BJ (cell line): ENCODE measurements around the gene FOXK2. TPM values are rescaled to one million over a fixed set of nuclear protein-coding genes. Genes with fewer than 3 reads are reported as not detected.

Source experiments
- CTCF ChIA-PET: fragments of 350-600 bp; formaldehyde crosslinking; extraction: SDS; loops from one replicate; lab custom pipeline; 2021; ENCODE audit warnings: antibody characterized with exemption, inconsistent platforms; lab: Yijun Ruan, JAX
- POLR2A ChIA-PET: fragments of 300-600 bp; sonication (Branson Sonifier 250); formaldehyde crosslinking; extraction: SDS; loops from one replicate; lab custom pipeline; 2021; ENCODE audit warnings: antibody characterized with exemption; lab: Charles Lee
- DNase-seq: peaks from one replicate; pipeline ENCODE4 v3.0.0-alpha.2; 2011; ENCODE audit warnings: low read depth
- H3K27me3 ChIP-seq: 2 replicates; pipeline ENCODE4 v1.6.0; 2011; ENCODE audit warnings: low read length; ENCODE audit not compliant: control insufficient read depth, insufficient read depth
- H3K36me3 ChIP-seq: 2 replicates; pipeline ENCODE4 v1.5.1; 2011; ENCODE audit warnings: low read length; ENCODE audit not compliant: control insufficient read depth, insufficient read depth
- H3K4me3 ChIP-seq: 2 replicates; pipeline ENCODE4 v1.5.1; 2011; ENCODE audit warnings: low read depth, mild to moderate bottlenecking, control low read depth, low read length
- polyA minus RNA-seq: library from RNA; depleted of rRNA, polyadenylated mRNA; stranded (reverse); fragments of >200 nt; gene quantifications from 2 replicates; pipeline ENCODE4 v1.2.3, GENCODE V29; 2011; rRNA and poly(A)+ RNA removed
- polyA plus RNA-seq: library from polyadenylated mRNA; depleted of rRNA; stranded (reverse); fragments of >200 nt; gene quantifications from 2 replicates; pipeline ENCODE4 v1.2.3, GENCODE V29; 2011; rRNA removed
- TF ChIP-seq, protein P1 (sequence below): IDR thresholded peaks from 2 replicates; pipeline ENCODE4 v1.5.1; 2011; ENCODE audit warnings: low read depth, mild to moderate bottlenecking, control low read depth, inconsistent platforms, low read length, moderate library complexity; ENCODE audit not compliant: insufficient read depth

FOXK2 gene
- polyA plus RNA-seq: 19.2 and 19.9 TPM in 2 replicates
- polyA minus RNA-seq: 33.3 and 67.6 TPM in 2 replicates

DNA sequence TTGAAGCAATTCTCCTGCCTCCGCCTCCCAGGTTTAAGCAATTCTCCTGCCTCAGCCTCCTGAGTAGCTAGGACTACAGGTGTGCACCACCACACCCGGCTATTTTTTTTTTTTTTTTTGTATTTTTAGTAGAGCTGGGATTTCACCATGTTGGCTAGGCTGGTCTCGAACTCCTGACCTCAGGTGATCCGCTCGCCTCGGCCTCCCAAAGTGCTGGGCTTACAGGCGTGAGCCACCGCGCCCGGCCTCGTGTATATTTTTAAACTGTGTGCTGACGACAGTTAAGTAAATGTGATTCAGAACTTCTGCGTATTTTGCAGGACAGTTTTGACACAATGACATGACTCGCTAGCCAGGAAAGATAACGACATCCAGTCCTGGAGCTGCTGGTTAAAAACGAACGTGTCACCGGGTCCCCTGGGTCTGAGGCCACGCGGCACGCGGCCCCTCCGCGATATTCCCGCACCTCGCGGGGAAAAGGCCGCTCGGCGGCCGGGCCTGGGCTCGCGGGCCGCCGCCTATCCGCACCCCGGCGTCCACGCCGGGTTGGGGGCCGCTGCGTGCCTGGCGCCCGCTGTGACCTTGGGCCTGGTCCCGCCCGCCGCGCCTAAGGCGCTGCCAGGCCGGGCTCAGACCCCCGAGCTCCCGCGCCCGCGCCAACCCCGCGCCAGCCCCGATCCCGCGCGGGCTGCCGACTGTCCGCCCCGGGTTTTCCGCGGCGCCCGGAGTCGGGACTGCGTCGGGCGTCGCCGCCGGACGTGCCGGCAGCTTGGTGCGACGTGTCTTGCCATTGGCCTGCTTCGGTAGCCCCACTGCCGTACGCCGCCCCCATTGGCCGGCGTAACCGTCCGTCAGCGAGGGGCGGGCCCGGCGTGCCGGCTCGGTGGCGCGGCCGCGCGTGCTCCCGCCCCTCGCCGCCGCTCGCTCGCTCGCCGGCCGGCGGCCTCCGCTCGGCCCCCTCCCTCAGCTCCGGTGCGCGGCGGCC lies at the start of gene FOXK2:
Gene FOXK2 (plus strand): TSS at position 907 of the 985 bp plus-strand sequence. CDS start 157 bp downstream, outside the sequence.
- no peaks in the 10 kb centered on the region for H3K27me3 ChIP-seq
- CTCF ChIA-PET: interaction anchor here (0.8 to 1.1 kb wide), 3 partner anchors 28 to 180 kb away, joined by 3 to 4 read pairs (median 3); no protein-coding TSS in a partner anchor
- H3K36me3 ChIP-seq: no peaks in the 10 kb centered on the region
- no peak for DNase-seq
- POLR2A ChIA-PET: no interaction called here
- TF ChIP-seq, protein P1, sequence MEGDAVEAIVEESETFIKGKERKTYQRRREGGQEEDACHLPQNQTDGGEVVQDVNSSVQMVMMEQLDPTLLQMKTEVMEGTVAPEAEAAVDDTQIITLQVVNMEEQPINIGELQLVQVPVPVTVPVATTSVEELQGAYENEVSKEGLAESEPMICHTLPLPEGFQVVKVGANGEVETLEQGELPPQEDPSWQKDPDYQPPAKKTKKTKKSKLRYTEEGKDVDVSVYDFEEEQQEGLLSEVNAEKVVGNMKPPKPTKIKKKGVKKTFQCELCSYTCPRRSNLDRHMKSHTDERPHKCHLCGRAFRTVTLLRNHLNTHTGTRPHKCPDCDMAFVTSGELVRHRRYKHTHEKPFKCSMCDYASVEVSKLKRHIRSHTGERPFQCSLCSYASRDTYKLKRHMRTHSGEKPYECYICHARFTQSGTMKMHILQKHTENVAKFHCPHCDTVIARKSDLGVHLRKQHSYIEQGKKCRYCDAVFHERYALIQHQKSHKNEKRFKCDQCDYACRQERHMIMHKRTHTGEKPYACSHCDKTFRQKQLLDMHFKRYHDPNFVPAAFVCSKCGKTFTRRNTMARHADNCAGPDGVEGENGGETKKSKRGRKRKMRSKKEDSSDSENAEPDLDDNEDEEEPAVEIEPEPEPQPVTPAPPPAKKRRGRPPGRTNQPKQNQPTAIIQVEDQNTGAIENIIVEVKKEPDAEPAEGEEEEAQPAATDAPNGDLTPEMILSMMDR: no peak
- H3K4me3 ChIP-seq: peak within 1 kb of the TSS; percentile 85

DNA sequence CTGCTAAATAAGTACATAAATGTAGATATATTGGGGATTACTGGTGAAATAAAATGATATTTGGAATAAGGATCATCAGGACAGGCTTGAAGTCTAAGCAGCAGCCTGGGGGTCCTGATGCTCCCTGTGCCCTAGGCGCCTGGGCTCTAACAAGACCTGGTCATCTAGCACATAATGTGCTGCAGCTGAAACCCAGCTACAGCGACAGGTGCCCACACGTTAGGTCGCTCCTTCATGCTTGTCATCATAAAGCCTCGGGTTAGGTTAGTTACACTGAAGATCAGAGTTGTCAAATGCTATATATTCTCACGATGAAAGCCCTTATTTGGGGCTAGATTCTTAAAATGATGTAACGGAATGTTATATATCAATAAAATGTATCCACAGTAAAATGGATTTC lies 49.5 kb upstream of the FOXK2 start:
- ChIA-PET POLR2A (no interaction called here), CTCF (no interaction called here)
- Histone ChIP-seq H3K36me3 (peaks cover 25% of the 10 kb centered on the region), H3K27me3 (no peaks in the 10 kb centered on the region), H3K4me3 (no peak overlapping the region)
- no peak for DNase-seq
- TF ChIP-seq, protein P1: no peak

DNA sequence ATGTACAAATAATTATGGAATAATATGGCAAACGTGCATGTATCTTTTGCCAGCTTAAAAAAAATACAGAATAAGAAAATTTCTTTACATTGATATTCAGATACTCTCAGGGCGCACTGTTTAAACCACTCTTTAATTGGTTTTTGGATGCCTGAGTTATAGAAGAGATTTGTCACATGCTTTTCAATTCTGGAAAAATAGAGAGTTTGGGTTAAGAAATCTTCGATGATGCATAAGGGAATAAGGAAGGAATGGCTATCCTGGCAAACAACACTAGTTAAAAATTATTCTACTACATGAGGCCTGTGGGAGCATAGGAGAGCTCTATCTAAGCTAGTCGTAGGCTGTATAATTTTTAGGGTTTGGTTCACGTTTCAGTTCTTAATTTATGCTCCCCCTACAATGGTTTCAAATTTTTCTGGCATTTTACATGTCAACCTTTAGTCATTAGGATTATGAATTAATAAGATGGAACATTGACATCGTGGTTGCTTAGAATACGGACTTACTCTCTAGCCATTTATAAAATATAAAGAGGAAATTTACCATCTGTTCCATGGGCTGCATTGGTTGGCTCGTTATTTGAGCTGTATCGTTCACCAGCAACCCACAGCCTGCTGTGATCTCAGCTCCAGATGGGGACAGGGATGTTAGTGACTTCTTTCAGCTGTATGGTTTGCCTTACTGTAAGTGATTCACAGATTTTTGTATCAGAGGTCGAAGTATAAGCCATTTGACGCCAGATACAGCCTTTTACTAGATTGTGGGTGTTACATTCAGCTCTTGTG lies 45.1 kb upstream of the FOXK2 start:
- Histone ChIP-seq H3K27me3 (no peaks in the 10 kb centered on the region), H3K4me3 (no peak overlapping the region), H3K36me3 (peaks cover 11% of the 10 kb centered on the region)
- POLR2A ChIA-PET: no interaction called here
- TF ChIP-seq, protein P1: no peak
- CTCF ChIA-PET: interaction anchor here (0.6 to 1.8 kb wide), 2 partner anchors 19 to 113 kb away, joined by 4 to 6 read pairs; no protein-coding TSS in a partner anchor
- DNase-seq: no peak

DNA sequence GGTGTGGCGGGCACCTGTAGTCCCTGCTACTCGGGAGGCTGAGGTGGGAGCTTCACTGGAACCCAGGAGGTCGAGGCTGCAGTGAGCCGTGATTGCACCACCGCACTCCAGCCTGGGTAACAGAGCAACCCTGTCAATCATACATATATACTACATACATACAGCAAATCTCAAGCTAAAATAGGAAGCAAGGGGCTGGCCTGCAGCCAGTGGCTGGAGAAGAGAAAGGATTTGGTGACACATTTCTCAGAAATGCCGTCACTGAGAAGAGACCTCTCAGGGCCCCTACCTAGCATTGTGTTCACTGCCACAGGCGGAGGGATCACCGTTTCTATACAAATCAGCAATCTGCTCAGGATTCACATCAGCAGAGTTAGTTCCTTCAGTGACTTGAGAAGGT lies 44.1 kb upstream of the FOXK2 start:
- no peak for DNase-seq
- TF ChIP-seq, protein P1: no peak
- peaks cover 15% of the 10 kb centered on the region for H3K36me3 ChIP-seq
- ChIA-PET POLR2A (no interaction called here), CTCF (interaction anchor here (0.7 to 1.8 kb wide), 2 partner anchors 18 to 20 kb away, joined by 4 to 6 read pairs; no protein-coding TSS in a partner anchor)
- H3K4me3 ChIP-seq: no peak overlapping the region
- H3K27me3 ChIP-seq: no peaks in the 10 kb centered on the region
